Astrocyte (in vitro differentiated cells and primary cell): ENCODE results near the gene MN1. TPM values are rescaled to one million over a fixed set of nuclear protein-coding genes. Genes with fewer than 3 reads are reported as not detected.

ENCODE experiments used
- DNase-seq: peaks from one replicate; pipeline ENCODE4 v3.0.0-alpha.2; 2010; ENCODE audit warnings: low read depth
- FAIRE-seq: peaks from 2 replicates; lab custom pipeline; 2011; peaks lifted over from hg19 to GRCh38; lab: Jason Lieb, UNC
- H2AFZ ChIP-seq: 2 replicates; pipeline ENCODE4 v1.6.0; 2012; ENCODE audit warnings: low read depth, low read length, inconsistent platforms
- H3K27ac ChIP-seq: 2 replicates; pipeline ENCODE4 v1.5.1; 2011; ENCODE audit warnings: low read depth, low read length, inconsistent platforms
- H3K27me3 ChIP-seq: 2 replicates; pipeline ENCODE4 v1.6.0; 2011; ENCODE audit warnings: low read length, inconsistent platforms; ENCODE audit not compliant: insufficient read depth
- H3K36me3 ChIP-seq: 2 replicates; pipeline ENCODE4 v1.5.1; 2011; ENCODE audit warnings: low read length, inconsistent platforms; ENCODE audit not compliant: insufficient read depth
- H3K4me1 ChIP-seq: 2 replicates; pipeline ENCODE4 v1.5.1; 2011; ENCODE audit warnings: low read length, inconsistent platforms; ENCODE audit not compliant: insufficient read depth
- H3K4me2 ChIP-seq: 2 replicates; pipeline ENCODE4 v1.6.0; 2012; ENCODE audit warnings: low read length, inconsistent platforms
- H3K4me3 ChIP-seq: 2 replicates; pipeline ENCODE4 v1.5.1; 2011; ENCODE audit warnings: low read depth, mild to moderate bottlenecking, low read length, inconsistent platforms; ENCODE audit not compliant: insufficient read depth
- H3K79me2 ChIP-seq: 2 replicates; pipeline ENCODE4 v1.6.0; 2012; ENCODE audit warnings: mild to moderate bottlenecking, low read length, inconsistent platforms; ENCODE audit not compliant: insufficient read depth
- H3K9ac ChIP-seq: 2 replicates; pipeline ENCODE4 v1.6.0; 2012; ENCODE audit warnings: mild to moderate bottlenecking, low read length, inconsistent platforms
- H3K9me3 ChIP-seq: 2 replicates; pipeline ENCODE4 v1.5.1; 2012; ENCODE audit warnings: low read depth, mild to moderate bottlenecking, low read length, inconsistent platforms; ENCODE audit not compliant: insufficient read depth
- H4K20me1 ChIP-seq: 2 replicates; pipeline ENCODE4 v1.6.0; 2012; ENCODE audit warnings: low read length, inconsistent platforms; ENCODE audit not compliant: insufficient read depth
- H3K27ac Mint-ChIP-seq: one replicate; pipeline ENCODE4 v1.8.0; 2021; ENCODE audit warnings: mild to moderate bottlenecking, mixed read lengths; ENCODE audit not compliant: unreplicated experiment
- H3K27me3 Mint-ChIP-seq: one replicate; pipeline ENCODE4 v1.8.0; 2021; ENCODE audit warnings: low read depth, mixed read lengths; ENCODE audit not compliant: unreplicated experiment
- H3K36me3 Mint-ChIP-seq: one replicate; pipeline ENCODE4 v1.8.0; 2021; ENCODE audit warnings: low read depth, mixed read lengths; ENCODE audit not compliant: unreplicated experiment
- H3K4me1 Mint-ChIP-seq: one replicate; pipeline ENCODE4 v1.8.0; 2021; ENCODE audit warnings: low read depth, mixed read lengths; ENCODE audit not compliant: unreplicated experiment
- H3K4me3 Mint-ChIP-seq: one replicate; pipeline ENCODE4 v1.8.0; 2021; ENCODE audit warnings: mild to moderate bottlenecking, moderate library complexity, mixed read lengths; ENCODE audit not compliant: unreplicated experiment
- H3K9me3 Mint-ChIP-seq: one replicate; pipeline ENCODE4 v1.8.0; 2021; ENCODE audit warnings: mild to moderate bottlenecking, mixed read lengths; ENCODE audit not compliant: unreplicated experiment
- EZH2 ChIP-seq: IDR thresholded peaks from 2 replicates; pipeline ENCODE4 v1.6.1; 2012; ENCODE audit warnings: mild to moderate bottlenecking, low read length, inconsistent platforms; ENCODE audit not compliant: insufficient read depth
- total RNA-seq: library from RNA; stranded (reverse); gene quantifications from 2 replicates; pipeline ENCODE4 v1.2.1, GENCODE V29; 2021
- TF ChIP-seq, protein P1 (sequence below): IDR thresholded peaks from 2 replicates; pipeline ENCODE4 v1.5.1; 2011; ENCODE audit warnings: low read depth, mild to moderate bottlenecking, inconsistent platforms, low read length, moderate library complexity; ENCODE audit not compliant: insufficient read depth

Gene MN1
- total RNA-seq, 1 donor from 2014 or later = 98.6 TPM

DNA sequence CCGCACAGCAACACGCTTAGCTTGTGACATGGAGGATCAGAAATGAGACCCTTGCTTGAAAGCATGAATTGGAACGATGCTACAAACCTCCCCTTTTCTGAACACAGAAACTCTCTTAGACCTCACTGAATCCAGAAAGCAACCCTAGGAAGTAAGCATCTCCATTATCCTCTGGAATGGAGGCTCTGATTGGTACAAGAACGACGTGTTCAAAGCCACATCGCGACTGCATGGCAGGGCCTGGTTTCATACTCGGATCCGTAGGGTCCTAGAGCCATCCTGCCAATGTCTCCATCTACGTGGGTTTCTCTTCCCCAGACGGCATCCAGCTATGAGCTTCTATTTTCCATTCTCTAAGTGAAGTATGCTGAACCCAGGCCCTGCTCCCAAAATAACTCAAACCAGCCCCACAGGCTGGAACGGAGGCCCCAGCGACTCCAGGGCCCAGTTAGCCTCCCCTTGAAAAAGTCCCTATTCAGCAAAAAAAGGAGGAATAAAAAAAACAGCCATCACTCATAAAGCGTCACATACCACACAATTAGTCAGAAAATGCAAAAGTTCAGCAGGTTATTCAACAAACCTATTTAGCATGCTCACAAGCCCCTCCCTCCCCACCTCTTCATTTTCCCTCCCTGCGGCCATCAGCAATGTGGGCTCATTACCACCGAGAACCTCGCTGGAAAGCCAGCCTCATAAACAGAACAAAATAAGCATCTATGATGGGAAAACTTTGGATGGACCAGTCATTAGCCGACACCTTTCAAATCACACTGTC is 7.1 kb upstream of the MN1 start:
- H3K9me3 ChIP-seq = no peaks in the 10 kb centered on the region
- H3K27me3 ChIP-seq = no peaks in the 10 kb centered on the region
- H4K20me1 ChIP-seq = no peaks in the 10 kb centered on the region
- no peaks in the 10 kb centered on the region for H3K9me3 Mint-ChIP-seq
- H3K4me2 ChIP-seq = no peak overlapping the region
- H3K4me1 ChIP-seq = peaks cover 14% of the 10 kb centered on the region
- no peaks in the 10 kb centered on the region for H3K36me3 ChIP-seq
- H3K36me3 Mint-ChIP-seq = no peaks in the 10 kb centered on the region
- H3K27me3 Mint-ChIP-seq = peaks cover 21% of the 10 kb centered on the region
- peaks cover 26% of the 10 kb centered on the region for H3K4me1 Mint-ChIP-seq
- no peak for TF ChIP-seq EZH2
- TF ChIP-seq, protein P1, sequence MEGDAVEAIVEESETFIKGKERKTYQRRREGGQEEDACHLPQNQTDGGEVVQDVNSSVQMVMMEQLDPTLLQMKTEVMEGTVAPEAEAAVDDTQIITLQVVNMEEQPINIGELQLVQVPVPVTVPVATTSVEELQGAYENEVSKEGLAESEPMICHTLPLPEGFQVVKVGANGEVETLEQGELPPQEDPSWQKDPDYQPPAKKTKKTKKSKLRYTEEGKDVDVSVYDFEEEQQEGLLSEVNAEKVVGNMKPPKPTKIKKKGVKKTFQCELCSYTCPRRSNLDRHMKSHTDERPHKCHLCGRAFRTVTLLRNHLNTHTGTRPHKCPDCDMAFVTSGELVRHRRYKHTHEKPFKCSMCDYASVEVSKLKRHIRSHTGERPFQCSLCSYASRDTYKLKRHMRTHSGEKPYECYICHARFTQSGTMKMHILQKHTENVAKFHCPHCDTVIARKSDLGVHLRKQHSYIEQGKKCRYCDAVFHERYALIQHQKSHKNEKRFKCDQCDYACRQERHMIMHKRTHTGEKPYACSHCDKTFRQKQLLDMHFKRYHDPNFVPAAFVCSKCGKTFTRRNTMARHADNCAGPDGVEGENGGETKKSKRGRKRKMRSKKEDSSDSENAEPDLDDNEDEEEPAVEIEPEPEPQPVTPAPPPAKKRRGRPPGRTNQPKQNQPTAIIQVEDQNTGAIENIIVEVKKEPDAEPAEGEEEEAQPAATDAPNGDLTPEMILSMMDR = no peak
- no peak overlapping the region for H3K4me3 ChIP-seq
- DNase-seq = no peak
- H3K9ac ChIP-seq = no peak overlapping the region
- H3K4me3 Mint-ChIP-seq = no peak overlapping the region
- no peak overlapping the region for H2AFZ ChIP-seq
- no peak overlapping the region for H3K27ac ChIP-seq
- H3K27ac Mint-ChIP-seq = no peak overlapping the region
- H3K79me2 ChIP-seq = no peaks in the 10 kb centered on the region
- no peak for FAIRE-seq

DNA sequence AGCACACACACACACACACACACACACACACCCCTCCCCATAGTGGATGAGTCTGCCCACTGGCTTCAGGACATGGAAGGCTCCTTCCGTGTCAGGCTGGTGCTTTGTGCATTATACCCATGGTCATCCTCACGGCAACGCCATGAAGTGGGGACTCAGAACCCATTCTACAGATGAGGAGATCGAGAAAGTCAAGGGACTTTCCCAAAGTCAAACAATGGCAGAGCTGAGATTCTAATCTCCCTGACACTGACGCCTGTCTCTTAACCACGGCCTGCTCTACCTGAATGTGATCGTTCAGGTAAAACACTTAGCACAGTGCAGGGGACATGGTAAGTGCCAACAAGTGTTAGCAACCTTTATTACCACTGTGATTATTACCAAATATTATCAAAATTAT is 4.3 kb upstream of the MN1 start:
- Histone ChIP-seq H3K79me2 (peaks cover 17% of the 10 kb centered on the region), H3K4me2 (no peak overlapping the region), H3K9ac (no peak overlapping the region), H2AFZ (no peak overlapping the region), H3K27me3 (no peaks in the 10 kb centered on the region), H4K20me1 (no peaks in the 10 kb centered on the region), H3K4me1 (peaks cover 21% of the 10 kb centered on the region), H3K36me3 (no peaks in the 10 kb centered on the region), H3K4me3 (no peak overlapping the region), H3K9me3 (no peaks in the 10 kb centered on the region), H3K27ac (no peak overlapping the region)
- Mint-ChIP-seq H3K9me3 (no peaks in the 10 kb centered on the region), H3K27me3 (peaks cover 17% of the 10 kb centered on the region), H3K4me1 (peaks cover 27% of the 10 kb centered on the region), H3K4me3 (no peak overlapping the region), H3K27ac (no peak overlapping the region), H3K36me3 (no peaks in the 10 kb centered on the region)
- FAIRE-seq (no peak), DNase-seq (no peak)
- TF ChIP-seq, protein P1 = no peak
- no peak for TF ChIP-seq EZH2
